Measurements from ENCODE around the gene CFD.

The CFD gene

DNA sequence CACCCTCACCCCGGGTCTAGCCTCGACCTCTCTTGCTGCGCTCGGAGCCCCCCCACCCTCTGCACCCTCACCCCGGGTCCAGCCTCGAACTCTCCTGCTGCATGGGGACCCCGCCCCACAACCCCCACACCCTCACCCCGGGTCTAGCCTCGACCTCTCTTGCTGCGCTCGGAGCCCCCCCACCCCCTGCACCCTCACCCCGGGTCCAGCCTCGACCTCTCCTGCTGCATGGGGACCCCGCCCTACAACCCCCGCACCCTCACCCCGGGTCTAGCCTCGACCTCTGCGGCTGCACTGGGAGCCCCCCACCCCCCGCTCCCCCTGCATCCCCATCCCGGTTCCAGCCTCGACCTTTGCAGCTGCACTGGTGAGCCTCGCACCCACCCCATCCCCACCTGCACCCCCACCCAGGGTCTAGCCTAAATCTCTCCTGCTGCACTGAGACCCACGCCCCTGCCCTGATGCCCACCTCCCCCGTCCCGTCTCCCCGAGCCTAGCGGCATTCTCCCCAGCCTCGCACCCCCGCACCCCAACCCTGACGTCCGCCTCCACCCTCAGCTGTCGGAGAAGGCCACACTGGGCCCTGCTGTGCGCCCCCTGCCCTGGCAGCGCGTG, 1.8 kb downstream of the CFD start:
- no peaks in the 10 kb centered on the region for H3K9me3 ChIP-seq (ENCODE audit: insufficient read depth, low read length)
- H3K9ac ChIP-seq (ENCODE audit: low read length) = no peak overlapping the region
- H3K9me2 ChIP-seq (replicated peaks; ENCODE audit: insufficient read depth, low read length) = no peaks in the 10 kb centered on the region
- no peak overlapping the region for H3K4me3 ChIP-seq (ENCODE audit: insufficient read depth, low read length, poor library complexity, severe bottlenecking)
- no peaks in the 10 kb centered on the region for H4K20me1 ChIP-seq (ENCODE audit: low read depth, low read length)
- H3K27me3 ChIP-seq (ENCODE audit: low read length) = no peaks in the 10 kb centered on the region
- H2AFZ ChIP-seq (ENCODE audit: low read depth, low read length, severe bottlenecking) = no peak overlapping the region
- TF ChIP-seq EZH2phosphoT487 (conservative IDR thresholded peaks at IDR 0.05; ENCODE audit: low read length) (no peak), CTCF (IDR thresholded peaks at IDR 0.05; ENCODE audit: insufficient read depth, low read length, poor library complexity, severe bottlenecking) (no peak)
- no peaks in the 10 kb centered on the region for H3K79me2 ChIP-seq (ENCODE audit: insufficient read depth, low read length)
- H3K36me3 ChIP-seq (ENCODE audit: low read length) = no peaks in the 10 kb centered on the region
- no peak overlapping the region for H3K27ac ChIP-seq (ENCODE audit: low read depth, low read length)
- no peaks in the 10 kb centered on the region for H3F3A ChIP-seq (ENCODE audit: insufficient read depth)
- no peak overlapping the region for H3K4me2 ChIP-seq (ENCODE audit: low read depth, low read length, poor library complexity, severe bottlenecking)

DNA sequence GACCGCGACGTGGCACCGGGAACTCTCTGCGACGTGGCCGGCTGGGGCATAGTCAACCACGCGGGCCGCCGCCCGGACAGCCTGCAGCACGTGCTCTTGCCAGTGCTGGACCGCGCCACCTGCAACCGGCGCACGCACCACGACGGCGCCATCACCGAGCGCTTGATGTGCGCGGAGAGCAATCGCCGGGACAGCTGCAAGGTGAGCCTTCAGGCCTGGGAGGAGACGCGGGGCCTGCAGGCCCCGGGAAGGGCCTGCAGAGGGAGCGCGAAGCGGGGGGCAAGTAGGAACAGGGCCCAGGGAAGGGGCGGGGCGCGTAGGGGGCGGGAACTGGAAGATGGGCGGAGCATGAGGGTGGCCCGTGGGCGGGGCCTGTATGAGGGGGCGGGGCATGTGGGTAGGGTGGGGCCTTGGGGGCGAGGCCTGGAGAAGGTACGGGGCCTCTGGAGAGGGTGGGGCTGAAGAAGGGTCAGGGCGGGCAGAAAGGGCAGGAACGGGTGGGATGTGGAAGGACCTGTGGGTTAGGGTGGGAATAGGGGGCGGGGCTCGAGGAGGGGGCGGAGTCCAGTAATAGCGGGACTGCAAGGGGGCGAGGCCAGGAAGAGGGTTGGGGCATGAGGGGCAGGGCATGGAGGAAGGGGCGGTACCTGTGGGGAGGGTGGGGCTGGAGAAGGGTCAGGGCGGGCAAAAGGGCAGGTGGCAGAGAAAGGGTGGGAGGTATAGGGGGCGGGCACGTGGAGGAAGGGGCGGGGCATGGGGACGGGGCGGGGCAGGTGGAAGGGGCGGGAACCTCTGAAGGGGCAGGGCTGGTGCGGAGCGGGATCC, 2.5 kb downstream of the CFD start:
- Histone ChIP-seq H3K27ac (ENCODE audit: low read depth, low read length) (no peak overlapping the region), H3F3A (ENCODE audit: insufficient read depth) (no peaks in the 10 kb centered on the region), H3K36me3 (ENCODE audit: low read length) (no peaks in the 10 kb centered on the region), H3K9me2 (replicated peaks; ENCODE audit: insufficient read depth, low read length) (no peaks in the 10 kb centered on the region), H3K9me3 (ENCODE audit: insufficient read depth, low read length) (no peaks in the 10 kb centered on the region), H3K79me2 (ENCODE audit: insufficient read depth, low read length) (no peaks in the 10 kb centered on the region), H4K20me1 (ENCODE audit: low read depth, low read length) (no peaks in the 10 kb centered on the region), H2AFZ (ENCODE audit: low read depth, low read length, severe bottlenecking) (no peak overlapping the region), H3K9ac (ENCODE audit: low read length) (no peak overlapping the region), H3K4me3 (ENCODE audit: insufficient read depth, low read length, poor library complexity, severe bottlenecking) (no peak overlapping the region), H3K4me2 (ENCODE audit: low read depth, low read length, poor library complexity, severe bottlenecking) (peak overlapping the region; percentile 9), H3K27me3 (ENCODE audit: low read length) (no peaks in the 10 kb centered on the region)
- no peak for TF ChIP-seq CTCF (IDR thresholded peaks at IDR 0.05; ENCODE audit: insufficient read depth, low read length, poor library complexity, severe bottlenecking)
- no peak for TF ChIP-seq EZH2phosphoT487 (conservative IDR thresholded peaks at IDR 0.05; ENCODE audit: low read length)

DNA sequence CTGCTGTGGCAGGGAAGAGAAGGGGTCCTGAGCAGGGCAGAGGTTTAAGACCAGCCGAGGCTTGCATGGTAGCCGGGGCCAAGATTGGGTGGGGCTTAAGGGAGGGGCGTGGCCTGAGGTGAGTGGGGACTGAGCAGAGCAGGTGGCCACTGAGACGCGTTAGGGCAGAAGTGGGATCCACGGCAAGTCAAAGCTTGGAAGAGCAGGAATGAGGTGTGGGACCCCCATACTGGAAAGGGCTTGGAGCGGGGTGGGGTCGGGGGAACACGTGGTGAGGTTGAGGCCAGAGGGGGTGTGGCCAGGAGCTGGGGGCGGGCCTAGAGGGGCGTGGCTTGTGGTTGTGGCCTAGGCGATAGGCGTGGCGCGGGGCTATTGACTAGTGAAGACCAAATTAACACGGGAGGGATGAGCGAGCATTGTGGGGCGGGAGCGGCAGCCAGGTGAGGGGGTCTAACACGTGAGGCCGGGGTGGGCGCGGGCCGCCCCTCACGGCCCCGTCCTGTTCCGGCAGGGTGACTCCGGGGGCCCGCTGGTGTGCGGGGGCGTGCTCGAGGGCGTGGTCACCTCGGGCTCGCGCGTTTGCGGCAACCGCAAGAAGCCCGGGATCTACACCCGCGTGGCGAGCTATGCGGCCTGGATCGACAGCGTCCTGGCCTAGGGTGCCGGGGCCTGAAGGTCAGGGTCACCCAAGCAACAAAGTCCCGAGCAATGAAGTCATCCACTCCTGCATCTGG, 3.3 kb downstream of the CFD start:
- Histone ChIP-seq H4K20me1 (ENCODE audit: low read depth, low read length) (no peaks in the 10 kb centered on the region), H3F3A (ENCODE audit: insufficient read depth) (no peaks in the 10 kb centered on the region), H3K9me2 (replicated peaks; ENCODE audit: insufficient read depth, low read length) (no peaks in the 10 kb centered on the region), H3K4me2 (ENCODE audit: low read depth, low read length, poor library complexity, severe bottlenecking) (peak overlapping the region; percentile 9), H3K36me3 (ENCODE audit: low read length) (no peaks in the 10 kb centered on the region), H3K79me2 (ENCODE audit: insufficient read depth, low read length) (no peaks in the 10 kb centered on the region), H3K9ac (ENCODE audit: low read length) (no peak overlapping the region), H3K27me3 (ENCODE audit: low read length) (no peaks in the 10 kb centered on the region), H3K27ac (ENCODE audit: low read depth, low read length) (no peak overlapping the region), H2AFZ (ENCODE audit: low read depth, low read length, severe bottlenecking) (no peak overlapping the region), H3K4me3 (ENCODE audit: insufficient read depth, low read length, poor library complexity, severe bottlenecking) (no peak overlapping the region), H3K9me3 (ENCODE audit: insufficient read depth, low read length) (no peaks in the 10 kb centered on the region)
- no peak for TF ChIP-seq CTCF (IDR thresholded peaks at IDR 0.05; ENCODE audit: insufficient read depth, low read length, poor library complexity, severe bottlenecking)
- TF ChIP-seq EZH2phosphoT487 (conservative IDR thresholded peaks at IDR 0.05; ENCODE audit: low read length) = no peak
